OCI-LY1 (cell line): ENCODE measurements around the gene ABCC2.

Source experiments
- CTCF ChIP-seq: fragments of 200-600 bp; sonication (generic), shearing (Covaris generic); IDR thresholded peaks from 2 replicates; pipeline ENCODE4 v1.5.1; 2017; ENCODE audit warnings: mild to moderate bottlenecking, antibody characterized with exemption, low read length, moderate library complexity, mixed read lengths
- EZH2 ChIP-seq: fragments of 200-600 bp; sonication (generic), shearing (Covaris generic); IDR thresholded peaks from 2 replicates; pipeline ENCODE4 v1.8.0; 2017; ENCODE audit warnings: borderline replicate concordance, mixed run types, mild to moderate bottlenecking, antibody characterized with exemption, low read length, moderate library complexity, mixed read lengths

GRCh38 chr10:99832439-99832838 lies 50.0 kb downstream of the ABCC2 start:
- TF ChIP-seq CTCF (no peak), EZH2 (no peak)
